Activated CD4-positive, alpha-beta T cell treated with anti-CD3 and anti-CD28 coated beads, Interleukin-2, Interleukin-6, amounts not matched to agents 100 ng/mL and 50 ng/mL, durations not matched to agents 16 hours and 8 hours (primary cell): ENCODE results near the gene PCDHGB7.
A peak's percentile ranks its signal among the peaks of the same experiment; 100 is the strongest.
"Not testable (repeated sequence)": the region's sequence is repeated elsewhere in the genome, so short reads cannot be mapped to it uniquely, and the experiment has no call there.

Experiments
- DNase-seq: peaks from one replicate; pipeline ENCODE4 v3.0.0-alpha.2; 2020

The PCDHGB7 gene

GRCh38 chr5:141430332-141431113 lies 13.0 kb downstream of the PCDHGB7 start, which contains the start of gene PCDHGA12:
Gene PCDHGA12, plus strand, starts transcription at chr5:141430507. Its CDS starts 253 bp downstream, at chr5:141430760.
- peak; percentile 49 for DNase-seq

DNA sequence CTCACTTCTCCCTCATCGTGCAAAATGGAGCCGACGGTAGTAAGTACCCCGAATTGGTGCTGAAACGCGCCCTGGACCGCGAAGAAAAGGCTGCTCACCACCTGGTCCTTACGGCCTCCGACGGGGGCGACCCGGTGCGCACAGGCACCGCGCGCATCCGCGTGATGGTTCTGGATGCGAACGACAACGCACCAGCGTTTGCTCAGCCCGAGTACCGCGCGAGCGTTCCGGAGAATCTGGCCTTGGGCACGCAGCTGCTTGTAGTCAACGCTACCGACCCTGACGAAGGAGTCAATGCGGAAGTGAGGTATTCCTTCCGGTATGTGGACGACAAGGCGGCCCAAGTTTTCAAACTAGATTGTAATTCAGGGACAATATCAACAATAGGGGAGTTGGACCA lies 13.8 kb downstream of the PCDHGB7 start:
- no peak for DNase-seq

DNA sequence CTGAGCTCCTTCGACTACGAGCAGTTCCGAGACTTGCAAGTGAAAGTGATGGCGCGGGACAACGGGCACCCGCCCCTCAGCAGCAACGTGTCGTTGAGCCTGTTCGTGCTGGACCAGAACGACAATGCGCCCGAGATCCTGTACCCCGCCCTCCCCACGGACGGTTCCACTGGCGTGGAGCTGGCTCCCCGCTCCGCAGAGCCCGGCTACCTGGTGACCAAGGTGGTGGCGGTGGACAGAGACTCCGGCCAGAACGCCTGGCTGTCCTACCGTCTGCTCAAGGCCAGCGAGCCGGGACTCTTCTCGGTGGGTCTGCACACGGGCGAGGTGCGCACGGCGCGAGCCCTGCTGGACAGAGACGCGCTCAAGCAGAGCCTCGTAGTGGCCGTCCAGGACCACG lies 14.8 kb downstream of the PCDHGB7 start:
- DNase-seq = not testable (repeated sequence)

GRCh38 chr5:141432726-141433125 lies 15.2 kb downstream of the PCDHGB7 start:
- DNase-seq = not testable (repeated sequence)

- no peak for DNase-seq
Measured at GRCh38 chr5:141434006-141434405, 16.5 kb downstream of the PCDHGB7 start.

- no peak for DNase-seq
Measured at GRCh38 chr5:141437221-141437620, 19.7 kb downstream of the PCDHGB7 start.

DNA sequence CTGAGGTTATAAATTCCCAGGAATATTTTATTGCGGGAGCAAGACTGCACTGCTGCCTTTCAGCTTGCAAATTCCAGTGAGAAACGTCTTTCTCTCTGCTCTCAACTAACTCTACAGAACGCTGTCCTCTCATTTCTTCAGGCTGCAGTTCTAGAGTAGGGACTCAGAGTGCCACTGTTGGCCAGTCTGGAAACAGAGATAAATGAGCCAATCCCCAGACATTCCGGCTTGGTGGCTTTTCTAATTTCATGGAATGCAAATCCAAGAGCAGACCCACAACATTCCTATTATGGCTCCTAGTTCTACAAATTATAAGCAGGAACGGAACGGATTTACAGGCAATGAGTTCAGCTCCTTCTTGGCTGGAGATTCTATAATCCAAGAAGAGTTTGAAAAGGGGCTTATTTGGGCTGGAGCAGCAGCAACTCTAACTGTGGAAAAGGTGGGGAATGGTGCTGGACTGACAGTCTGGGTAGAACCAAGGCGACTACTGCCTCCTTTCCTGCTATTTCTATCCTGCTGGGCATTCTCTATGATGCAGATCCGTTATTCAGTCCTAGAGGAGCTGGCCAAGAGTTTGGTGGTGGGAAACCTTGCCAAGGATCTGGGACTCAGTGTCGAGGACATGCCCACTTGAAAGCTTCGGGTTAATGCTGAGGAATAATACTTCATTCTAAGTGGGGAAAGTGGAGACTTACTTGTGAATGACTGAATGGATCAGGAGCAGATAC lies 22.1 kb downstream of the PCDHGB7 start:
- DNase-seq = no peak

DNA sequence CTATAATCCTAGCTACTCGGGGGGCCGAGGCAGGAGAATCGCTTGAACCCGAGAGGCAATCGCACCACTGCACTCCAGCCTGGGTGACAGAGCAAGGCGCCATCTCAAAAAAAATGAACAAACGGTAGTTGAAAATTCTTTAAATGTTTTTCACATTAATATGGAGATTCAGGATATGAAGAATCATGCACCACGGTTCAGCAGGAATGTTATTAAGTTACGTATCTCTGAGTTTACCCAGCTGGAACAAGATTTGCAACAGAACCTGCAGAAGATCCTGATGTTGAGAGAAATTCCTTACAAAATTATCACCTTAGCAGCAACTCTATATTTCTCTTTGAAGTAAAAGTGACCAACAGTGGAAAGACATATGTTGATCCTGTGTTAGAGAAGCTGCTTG lies 22.9 kb downstream of the PCDHGB7 start:
- DNase-seq = no peak

DNA sequence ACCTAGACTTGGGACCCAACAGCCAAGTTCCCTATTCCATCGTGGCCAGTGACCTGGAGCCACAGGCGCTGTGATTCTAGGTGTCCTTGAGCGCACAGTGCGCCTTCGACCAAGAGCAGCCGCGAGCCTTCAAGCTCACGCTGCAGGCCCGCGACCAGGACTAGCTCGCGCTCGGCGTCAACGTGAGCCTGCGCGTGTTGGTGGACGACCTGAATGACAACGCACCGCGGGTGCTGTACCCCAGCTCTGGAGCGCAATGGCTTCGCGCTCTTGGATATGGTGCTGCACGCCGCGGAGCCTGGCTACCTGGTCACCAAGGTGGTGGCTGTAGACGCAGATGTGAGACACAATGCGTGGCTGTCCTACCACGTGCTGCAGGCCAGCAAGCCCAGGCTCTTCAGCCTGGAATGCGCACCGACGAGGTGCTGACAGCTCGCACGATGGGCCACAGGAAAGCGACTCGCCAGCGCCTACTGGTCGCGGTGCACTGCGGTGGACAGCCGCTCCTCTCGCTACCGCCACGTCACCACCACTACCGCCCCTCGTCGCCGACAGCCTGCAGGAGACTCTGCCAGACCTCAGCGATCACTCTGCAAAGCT lies 24.2 kb downstream of the PCDHGB7 start:
- no peak for DNase-seq

DNA sequence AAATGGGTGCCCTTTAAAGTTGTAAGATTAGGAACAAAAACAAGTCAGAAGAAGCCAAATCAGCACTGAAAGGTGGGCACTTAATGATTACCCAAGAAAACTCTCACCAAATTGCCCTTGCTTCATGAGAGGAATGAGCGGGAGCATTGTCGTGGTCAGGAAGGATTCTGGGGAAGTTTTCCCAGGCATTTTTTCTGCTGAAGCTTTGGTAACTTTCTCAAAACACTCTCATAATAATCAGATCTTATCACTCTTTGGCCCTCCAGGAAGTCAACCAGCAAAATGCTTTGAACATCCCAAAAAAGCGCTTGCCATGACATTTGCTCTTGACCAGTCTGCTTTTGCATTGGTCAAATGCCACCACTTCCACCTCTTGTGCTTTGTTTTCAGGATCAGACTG lies 47.9 kb downstream of the PCDHGB7 start:
- no peak for DNase-seq
